IPS-NIHi7 (cell line): Measurements from ENCODE around the gene ZNF511.

Source experiments
- DNase-seq: peaks from one replicate; pipeline ENCODE4 v3.0.0; 2012; ENCODE audit warnings: mixed read lengths; ENCODE audit errors: extremely low spot score

ZNF511 gene

DNA sequence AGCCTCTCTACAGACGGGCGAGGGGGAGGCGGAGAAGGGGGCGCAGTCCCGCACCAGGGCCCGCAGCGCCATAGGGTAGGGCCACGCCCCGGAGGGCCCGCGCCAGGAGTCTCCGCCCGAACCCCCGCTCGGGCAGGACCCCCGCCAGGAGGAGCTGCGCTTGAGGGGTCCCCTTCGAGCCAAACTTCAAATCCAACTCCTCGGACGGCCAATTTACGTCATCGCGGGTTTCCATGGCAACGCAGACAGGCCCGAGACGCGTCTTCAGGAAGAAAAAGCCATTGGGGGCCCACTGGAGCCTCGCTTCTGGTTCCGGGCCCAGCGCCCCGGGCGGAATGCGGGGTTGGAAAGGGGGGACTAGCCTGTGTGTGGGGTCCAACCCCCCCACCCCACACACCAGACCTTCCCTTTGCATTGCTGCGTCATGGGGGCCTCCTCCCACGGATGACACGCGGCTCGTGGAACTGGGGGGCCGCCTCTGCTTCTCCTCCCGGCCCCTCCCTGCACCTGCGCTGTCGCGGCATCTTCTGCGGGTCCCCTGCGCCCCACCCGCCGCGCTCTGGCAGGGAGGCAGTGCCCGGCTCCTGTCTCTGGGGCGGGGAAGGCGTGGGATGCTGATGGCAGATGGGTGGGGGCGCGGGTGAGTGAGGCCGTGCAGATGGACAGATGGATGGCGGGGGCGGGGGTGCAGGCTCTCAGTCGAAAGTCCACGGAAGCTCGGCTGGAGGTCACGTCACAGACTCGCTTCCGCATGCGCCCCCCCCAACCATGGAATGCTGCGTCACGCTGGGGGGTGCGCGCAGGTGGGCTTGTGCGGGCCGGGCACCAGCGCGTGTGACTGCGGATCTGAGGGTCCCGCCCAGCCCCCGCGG is 26.8 kb downstream of the ZNF511 start:
- peak; percentile 53 for DNase-seq

DNA sequence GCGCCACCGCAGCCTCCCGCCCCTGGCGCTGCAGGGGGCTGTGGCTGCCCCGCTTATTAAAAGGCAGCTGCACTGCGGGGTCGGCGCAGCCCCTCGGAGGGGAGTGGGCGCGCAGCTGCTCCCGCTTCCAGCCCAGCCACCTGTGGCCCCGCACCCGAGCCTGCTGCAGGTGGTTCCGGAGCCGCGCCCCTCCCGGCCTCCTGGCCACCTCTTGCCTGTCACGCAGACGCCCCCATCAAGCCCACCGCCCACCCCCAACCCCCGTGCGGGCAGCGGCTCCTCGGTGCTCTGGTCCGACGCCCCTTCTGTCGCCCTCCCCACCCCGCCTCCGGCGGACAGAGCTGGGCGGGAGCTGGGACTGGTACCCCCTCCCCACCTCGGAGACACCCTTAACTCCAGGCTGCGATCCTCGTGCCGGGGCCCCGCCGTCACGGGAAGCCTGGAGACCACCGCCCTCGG is 27.4 kb downstream of the ZNF511 start:
- DNase-seq, result no peak

DNA sequence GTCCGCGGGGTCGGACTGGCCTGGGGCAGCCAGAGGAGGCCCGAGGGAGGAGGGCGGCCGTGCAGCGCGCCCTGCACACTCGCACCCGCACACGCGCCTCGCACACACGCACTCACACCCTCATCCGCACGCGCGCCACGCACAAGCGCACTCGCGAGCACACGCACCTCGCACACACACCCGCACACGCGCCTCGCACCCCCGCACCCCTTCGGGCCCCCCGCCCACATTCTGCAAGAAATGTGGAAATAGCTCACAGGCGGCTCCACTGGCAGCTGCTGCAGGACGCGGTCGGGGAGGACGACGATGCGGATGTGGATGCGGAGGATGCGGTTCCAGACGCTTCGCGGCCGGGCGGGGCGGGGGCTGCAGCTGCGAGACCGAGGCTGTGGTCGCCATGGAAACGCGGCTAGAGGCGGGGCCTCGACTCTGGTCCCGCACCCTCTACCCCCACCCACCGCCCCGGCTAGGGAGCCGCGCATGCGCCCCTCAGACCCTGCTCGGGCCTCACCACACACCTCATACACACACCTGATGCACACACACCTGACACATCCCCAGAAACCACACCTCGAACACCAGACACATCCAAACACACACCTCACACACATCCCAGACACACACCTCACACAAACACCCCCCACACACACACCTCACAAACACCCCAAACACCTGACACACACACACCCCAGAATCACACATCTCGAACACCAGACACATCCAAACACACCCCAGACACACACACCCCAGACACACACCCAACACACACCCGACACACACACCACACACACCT is 28.1 kb downstream of the ZNF511 start, which contains the start of gene CALY:
Gene CALY, minus strand, starts transcription at position 320 of the 793 bp plus-strand sequence. CDS start 7,907 bp downstream, outside the sequence.
- DNase-seq, result peak; percentile 73

DNA sequence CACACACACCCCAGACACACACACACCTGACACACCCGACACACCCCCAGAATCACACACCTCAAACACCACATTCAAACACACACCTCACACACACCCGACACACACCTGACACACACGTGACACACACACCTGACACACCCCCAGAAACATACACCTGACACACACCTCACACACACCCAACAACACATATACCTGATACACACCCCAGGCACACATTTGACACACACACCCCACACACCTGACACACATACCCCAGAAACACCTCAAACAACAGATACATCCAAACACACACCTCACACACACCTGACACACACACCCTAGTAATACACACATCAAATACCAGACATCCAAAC is 28.6 kb downstream of the ZNF511 start:
- no peak for DNase-seq

DNA sequence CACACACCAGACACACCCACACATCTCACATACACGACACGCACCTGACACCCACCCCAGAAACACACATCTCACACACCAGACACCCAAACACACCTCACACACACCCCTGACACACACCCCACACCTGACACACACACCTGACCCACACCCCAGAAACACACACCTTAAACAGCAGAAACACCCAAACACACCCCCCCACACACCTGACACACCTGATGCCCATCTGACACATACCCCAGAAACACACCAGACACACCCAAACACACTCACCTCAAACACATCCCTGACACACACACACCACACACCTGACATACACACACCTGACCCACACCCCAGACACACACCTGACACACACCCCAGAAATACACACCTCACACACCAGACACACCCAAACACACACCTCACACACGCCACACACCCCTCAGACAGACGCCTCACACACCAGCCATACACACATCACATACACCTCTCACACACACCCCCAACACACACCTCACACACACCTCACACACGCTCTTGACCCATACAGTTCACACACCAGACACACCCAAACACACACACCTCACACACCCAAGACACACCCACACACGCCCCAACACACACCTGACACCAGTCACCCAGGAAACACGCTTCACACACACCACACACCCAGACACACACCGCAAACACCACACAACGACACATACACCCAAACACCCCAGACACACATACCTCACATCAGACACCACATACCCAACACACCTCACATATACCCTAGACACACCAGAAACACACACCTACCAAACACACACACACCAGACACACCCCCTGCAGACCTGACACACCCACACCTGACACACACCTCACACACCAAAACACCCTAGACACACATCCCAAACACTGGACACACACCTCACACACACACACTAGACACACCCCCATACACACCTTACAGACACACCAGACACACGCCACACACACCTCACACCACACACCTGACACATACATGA is 29.7 kb downstream of the ZNF511 start:
- no peak for DNase-seq

DNA sequence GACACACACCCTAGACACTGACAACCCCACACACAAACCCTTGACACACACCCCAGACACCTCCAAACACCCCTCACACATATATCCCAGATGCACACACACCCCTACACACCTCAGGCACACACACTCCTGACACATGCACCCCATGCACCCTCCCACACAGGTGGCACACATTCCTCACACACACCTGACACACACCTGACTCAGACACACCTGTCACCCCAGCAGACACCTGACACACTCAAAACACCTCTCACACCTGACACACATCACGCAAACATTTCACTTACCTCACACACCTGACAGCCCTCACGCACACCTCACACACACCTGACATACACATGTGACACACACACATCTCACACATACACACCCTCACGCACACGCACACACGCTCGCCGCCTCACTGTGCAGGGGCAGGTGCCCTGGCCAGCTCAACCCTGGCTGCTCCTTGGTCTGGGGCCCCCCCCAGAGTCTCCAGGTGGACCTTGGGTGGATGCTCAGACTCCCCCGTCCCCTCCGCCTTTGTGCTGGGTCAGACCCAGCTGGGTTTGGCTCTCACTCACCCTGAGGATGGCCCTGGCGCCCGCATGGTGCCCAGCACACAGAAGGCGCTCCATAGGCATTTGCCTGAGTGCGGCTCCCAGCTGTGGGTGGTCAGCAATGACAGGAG is 31.1 kb downstream of the ZNF511 start:
- DNase-seq, result no peak

DNA sequence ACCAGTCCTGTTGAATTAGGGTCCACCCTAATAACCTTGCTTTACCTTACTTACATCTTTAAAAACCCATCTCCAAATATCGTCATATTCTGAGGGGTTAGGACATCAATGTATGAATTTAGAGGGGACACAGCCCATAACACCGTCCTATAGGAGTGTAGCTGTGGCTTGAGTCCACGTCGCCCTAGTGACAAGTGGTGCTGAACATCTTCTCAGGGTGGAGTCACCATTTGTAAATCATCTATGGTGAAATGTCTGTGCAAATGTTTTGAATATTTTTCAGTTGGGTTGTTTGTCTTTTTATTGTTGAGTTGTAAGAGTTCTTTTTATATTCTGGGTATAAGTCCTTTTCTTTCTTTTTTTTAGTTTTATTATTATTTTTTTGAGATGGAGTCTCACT is 33.3 kb downstream of the ZNF511 start:
- no peak for DNase-seq

DNA sequence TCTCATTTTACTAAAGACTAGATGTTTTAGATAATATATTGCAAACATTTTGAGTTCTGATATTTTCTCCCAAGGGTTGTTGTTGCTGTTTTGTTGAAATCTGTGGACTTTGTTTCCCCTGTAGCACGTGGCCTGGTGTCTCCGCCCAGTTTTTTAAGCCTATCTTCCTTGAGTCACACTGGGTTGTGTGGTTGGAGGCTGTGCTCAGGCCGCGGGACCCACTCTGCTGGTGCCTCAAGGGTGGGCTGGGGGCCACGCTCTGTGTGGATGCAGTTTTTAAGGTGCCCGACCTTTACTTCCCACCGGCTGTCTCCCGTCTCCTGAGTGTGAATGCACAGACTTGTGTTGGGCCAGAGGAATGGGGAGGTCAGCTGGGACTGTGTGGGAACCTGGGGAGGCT is 34.2 kb downstream of the ZNF511 start:
- no peak for DNase-seq

DNA sequence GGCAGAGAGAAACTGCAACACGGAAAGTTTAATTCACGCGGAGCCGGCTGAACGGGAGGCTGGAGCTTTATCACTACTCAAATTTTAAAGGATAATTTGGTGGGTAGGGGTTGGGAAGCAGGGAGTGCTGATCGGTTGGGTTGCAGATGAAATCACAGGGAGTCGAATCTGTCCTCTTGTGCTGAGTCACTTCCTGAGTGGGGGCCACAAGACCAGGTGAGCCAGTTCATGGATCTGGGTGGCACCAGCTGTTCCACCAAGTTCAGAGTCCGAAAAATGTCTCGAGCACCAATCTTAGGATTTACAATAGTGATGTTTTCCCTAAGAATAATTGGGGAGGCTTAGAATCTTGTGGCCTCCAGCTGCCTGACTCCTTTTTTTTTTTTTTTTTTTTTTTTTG is 34.8 kb downstream of the ZNF511 start:
- DNase-seq, result no peak

DNA sequence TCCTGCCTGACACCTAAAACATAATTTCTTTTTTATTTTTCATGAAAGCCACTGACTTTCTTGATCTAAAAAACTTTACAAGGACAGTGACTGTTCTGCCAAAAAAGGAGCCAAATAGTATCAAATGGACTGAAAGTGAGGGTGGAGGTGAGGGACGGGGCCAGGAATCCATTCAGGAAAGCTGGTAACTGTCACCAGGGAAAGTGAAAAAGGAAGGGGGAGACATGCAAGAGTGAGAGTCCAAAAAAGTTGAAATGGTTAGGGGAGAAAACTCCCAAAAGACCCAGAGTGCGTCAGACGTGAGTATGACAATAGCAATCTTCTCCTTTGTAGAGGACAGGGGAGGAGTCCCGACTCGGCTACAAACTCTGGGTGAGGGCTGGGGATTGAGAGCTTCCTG is 35.5 kb downstream of the ZNF511 start:
- DNase-seq, result no peak

DNA sequence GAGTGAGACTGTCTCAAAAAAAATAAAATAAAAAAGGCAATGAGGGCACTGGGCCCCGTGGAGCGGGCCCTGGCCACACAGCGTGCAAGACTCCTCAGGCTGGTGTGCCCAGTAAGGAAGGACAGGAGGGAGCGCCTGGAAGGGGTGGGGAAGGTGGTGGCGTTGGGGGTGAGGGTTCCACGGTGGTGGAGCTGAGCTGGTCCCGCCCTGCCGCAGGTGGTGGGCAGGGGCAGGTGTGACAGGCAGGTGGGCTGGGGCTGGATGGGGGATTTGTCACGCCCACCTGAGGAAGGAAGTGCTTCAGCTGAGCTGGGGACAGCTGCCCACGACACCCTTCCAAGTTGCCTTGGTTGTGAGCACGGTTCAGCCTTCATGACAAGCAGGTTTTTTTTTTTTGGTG is 37.7 kb downstream of the ZNF511 start:
- no peak for DNase-seq

DNA sequence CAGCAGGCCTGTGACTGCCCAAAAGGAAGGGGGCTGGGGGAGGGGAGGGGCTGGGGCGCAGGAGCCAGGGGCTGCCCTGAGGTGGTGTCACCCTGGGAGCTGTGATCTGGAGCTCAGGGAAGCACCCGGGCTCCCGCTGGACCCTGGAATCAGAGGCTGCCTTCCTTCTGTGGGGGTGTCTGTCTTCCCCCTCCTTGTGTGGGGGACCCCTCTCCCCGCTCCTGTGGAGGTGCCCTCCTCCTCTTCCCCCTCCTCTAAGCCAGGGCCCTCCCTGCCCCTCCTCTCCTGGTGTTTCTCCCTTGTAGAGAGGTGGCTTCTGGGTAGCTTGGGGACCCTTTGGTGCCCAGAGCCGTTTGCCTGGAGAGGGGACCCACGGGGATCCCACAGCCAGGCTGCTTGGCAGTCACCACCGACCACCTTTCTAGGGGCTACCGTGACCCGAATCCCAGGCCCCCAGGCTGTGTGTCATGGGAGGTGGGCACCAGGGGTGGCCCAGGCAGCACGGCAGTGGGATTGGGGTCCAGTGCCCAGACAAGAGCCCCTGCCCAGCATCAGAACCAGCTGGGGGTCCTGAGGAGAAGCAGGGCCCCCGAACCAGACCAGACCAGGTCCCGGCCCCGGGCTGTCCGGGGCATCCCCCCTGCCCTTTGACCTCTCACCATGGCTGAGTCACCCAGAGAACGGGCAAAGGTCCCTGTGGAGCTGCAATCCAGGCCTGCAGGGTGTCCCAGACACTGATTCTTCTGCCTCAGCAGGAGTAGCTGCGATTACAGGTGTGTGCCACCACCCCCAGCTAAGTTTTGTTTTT is 39.2 kb downstream of the ZNF511 start:
- no peak for DNase-seq

DNA sequence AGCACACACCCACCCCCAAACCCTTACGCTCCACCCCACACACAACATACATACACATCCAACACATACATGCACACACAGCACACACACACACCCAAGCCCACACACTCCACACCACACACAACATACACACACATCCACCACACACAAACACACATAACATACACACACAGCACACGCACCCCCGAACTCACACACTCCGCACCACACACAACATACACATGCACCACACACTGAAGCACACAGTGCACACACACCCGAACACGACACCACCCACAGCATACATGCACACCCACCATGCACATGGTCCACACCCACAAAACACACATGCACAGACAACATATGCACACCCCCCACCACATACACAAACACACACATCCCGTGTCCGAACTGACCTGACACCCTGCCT is 40.5 kb downstream of the ZNF511 start:
- no peak for DNase-seq

DNA sequence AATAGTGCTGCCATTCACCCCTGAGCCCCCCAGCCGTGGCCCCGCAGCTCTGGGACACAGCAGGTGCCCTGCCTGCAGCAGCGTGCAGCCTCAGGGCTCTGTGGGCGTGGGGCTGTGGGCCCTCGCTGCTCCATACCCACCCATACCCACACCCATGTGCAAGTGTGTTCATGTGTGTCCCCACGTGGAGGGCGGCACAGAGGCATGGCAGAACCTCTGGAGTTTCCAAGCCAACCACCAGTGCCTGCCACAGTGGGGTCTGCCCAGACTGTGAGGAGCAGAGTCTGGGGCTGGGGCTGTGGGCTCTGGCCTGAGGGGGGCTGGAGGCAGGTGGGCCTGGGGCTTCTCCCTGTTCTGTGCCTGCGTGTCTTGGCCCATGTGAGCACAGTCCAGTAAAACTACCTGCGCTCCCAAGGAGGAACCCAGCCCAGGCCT is 40.9 kb downstream of the ZNF511 start:
- no peak for DNase-seq

DNA sequence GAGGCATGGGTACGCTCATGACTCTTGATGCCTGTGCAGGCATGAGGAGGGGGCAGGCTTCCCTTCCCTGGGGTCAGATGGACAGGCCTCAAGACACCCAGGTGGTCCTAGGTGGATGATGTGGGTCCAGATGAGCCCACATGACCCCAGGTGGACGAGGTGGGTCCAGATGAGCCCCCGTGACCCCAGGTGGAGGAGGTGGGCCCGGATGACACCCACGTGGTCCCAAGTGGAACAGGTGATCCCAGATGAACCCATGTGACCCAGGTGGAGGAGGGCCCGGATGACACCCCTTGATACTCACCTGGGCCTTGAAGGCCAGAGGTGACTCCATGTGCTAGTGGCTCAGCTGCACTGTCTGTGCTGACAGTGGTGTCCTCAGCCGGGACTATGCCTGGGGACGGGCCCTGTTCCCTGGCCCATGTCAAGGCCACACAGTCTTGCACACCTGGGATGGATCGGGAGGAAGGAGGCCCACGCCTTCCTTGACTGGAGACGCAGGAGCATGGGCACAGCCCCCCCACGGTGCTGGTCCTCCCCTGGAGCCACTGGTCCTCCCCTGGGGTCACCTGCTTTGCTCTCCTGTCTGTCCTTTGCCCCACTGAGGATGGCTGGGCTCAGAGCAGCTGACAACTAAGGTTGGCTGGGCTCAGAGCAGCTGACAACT is 41.7 kb downstream of the ZNF511 start:
- no peak for DNase-seq

DNA sequence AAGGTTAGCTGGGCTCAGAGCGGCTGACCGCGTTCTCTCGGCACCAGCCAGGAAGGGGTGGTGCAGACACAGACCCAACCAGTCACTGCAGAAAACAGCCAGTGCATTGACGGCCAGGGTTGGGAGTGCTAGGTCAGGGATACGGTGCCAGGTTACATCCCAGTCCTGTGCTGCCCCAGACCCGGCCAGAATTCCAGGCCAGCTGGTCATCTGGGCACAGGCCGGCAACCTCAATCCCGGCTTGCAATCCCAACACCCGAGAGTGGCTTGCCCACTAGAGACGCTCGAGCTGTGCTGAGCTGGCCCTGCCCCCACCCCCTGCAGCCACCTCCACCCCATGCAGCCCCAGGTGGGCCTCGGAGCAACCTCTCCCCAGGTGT is 42.2 kb downstream of the ZNF511 start:
- no peak for DNase-seq

DNA sequence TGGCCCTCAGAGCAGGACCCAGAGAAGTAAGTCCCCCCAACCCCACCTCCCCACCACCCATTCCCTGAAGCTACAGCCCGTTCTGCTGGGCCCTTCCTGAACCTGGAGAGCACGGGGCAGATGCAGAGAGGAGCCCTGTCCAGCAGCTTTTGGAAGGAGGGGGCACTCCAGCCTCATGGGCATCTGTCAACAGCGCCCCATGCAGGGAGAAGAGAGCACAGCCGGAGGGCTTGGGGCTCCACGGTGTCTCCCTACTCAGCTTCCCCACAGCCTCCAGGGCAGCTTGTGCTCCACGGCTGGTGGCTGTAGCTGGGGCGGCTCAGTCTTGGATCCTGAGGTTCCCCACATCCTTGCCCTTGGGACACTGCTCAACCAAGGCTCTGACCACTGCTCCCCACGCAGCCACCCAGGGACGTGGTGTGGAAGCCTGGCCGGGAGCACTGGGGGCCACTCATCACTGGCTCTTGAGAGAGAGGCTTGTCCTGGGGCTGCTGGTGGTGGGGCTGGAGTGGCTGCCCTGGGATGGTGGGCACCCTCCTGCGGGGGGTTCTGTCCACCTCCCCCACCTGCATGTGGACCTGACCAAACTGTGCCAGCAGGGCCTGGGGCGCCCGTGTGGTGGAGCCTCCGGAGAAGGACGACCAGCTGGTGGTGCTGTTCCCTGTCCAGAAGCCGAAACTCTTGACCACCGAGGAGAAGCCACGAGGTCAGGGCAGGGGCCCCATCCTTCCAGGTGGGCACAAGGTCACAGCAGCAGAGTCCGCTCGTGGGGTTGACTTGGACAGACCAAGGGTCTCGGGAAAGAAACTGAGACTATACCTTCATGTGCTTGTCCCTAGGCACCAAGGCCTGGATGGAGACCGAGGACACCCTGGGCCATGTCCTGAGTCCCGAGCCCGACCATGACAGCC is 42.9 kb downstream of the ZNF511 start:
- DNase-seq, result peak; percentile 60

DNA sequence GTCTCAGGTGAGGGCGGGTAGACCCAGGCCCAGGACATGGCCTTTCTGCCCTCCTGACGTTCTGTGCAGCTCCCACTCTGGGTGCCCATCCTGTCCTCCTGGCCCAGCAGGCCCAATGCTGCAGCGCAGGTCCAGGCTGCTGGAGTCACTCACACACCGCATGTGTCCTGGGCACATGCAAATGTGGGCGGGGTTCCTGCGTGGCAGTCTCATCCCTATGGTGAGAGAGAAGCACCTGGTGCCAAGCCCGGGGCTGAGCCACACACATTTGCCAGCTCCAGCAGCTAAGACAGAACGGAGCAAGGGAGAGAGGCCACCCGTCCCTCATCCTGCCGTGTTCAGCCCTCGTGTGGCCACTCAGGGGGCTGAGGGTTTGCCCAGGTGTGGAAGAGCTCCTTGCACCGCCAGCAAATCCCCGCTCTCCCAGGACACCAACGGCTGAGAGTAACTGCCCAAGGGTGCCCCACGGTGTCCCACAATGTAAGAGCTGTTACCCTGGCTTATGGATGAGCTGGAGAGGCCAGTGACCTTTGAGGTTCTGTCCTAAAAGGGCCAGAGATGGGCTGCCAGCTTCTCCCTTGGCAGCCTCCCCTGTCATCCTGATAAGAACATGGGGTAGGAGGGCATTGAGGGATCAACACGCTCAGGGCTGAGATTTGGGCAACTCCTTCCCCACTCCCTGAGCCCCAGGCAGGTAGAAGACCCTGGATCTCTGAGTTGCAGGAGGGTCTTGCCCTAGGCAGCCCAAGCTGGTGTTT is 44.7 kb downstream of the ZNF511 start:
- no peak for DNase-seq
